NCI-H146 treated with DMSO at 0.1 percent for 48 hours (cell line): ENCODE results near the gene ERN1.

Experiments used
- DNase-seq: peaks from one replicate; lab custom pipeline; 2025; ENCODE audit not compliant: unreplicated experiment; lab: John Stamatoyannopoulos, UW

ERN1 gene

DNA sequence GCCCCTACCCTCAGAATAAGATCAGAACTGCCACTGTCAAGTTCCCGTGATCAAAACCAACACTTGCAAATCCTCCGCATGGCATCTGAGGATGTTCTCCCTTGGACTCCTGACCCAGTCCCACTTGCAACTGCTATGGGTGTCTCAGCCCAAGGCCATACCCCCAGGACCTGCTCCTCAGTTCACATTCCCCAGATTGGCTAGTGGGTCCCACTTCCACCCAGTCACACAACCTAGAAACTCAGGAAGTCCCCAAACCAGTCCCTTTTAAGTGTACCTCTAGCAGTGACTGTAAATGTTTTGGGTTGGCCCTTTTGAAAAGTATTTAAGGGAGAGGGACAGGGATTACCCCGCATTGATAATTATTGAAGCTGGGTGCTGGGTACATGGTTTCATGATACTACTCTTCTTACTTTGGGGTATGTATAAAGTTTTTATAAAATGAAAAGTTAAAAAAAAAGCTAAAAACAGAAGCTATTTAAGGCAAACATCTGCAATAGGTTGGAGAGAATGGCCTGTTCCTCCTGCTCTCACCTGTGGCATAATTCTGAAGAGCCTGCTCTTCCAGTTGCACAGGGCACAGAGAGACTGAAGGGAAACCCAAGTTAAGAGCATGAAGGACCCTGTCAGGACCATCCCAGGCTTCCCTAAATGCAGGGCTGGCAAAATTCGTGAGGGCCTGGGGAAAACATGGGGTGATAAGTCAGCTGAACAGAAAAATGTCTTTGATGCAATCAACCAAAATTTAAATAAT, 42.5 kb downstream of the ERN1 start:
- DNase-seq = no peak

GRCh38 chr17:64085650-64086005, 44.3 kb downstream of the ERN1 start:
- DNase-seq = no peak

GRCh38 chr17:64084940-64085649, 44.8 kb downstream of the ERN1 start:
- peak; percentile 7 for DNase-seq

DNA sequence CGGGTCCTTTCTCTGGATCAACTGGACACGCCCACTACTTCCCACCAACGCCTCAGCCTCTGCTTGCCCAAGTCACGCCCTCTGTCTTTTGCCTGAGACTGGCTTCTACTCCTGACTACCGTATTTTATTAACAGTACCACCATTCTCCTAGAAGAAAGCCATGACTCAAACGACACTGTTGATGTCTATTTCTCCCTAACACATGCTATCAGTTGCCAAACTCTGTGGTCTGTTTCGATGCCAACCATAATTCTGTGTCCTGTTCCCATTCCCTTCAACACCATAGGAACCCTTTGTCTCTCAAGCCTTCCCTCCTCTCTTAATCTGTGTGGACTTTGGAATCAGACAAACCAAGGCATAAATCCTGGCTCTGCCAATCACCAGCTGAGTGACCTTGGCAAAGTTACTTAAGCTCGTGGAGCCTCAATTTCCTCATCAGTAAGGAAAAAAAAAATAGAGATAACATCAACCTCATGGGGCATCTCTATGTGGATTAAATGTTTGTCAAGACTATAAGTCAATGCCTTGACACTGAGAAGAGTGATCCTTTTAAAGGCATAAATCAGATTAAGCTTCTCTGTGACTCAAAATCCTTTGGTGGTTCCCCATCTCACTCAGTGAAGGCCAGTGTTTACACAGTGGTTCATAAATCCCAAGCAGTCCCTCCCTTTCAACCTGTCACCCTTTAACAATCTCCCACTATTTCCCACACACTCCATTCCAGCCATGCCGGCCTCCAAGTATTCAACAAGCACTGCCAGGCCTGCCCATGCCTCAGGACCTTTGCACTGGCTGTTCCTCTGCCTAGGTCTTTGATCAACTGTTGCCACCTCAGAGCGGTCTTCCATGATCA, 45.6 kb downstream of the ERN1 start:
- DNase-seq = no peak

GRCh38 chr17:64083563-64084085, 46.3 kb downstream of the ERN1 start:
- no peak for DNase-seq

- DNase-seq = no peak
These were observed 46.9 kb downstream of the ERN1 start for GRCh38 chr17:64083093-64083492.

- peak; percentile 72 for DNase-seq
These were observed 47.8 kb downstream of the ERN1 start for GRCh38 chr17:64081802-64082799.

- DNase-seq = no peak
These were observed 49.7 kb downstream of the ERN1 start for GRCh38 chr17:64080174-64080618.

DNA sequence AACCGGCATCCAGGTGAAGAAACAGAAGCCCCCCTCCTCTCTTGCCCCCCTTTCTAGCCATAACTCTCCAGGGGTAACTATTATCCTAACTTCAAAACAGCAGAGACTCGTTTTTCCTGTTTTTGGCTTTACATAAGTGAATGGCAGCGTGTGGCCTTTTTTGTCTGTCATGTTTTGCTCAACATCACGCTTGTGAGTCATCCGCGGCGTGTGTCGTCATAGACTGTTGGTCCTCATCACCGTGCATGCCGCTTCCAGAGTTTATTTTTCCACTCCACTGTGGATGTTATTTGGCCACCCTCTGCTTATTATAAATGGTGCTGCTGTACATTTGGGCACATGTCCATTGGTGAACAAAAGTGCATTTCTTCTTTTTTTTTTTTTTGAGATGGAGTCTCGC, 52.6 kb downstream of the ERN1 start:
- no peak for DNase-seq

DNA sequence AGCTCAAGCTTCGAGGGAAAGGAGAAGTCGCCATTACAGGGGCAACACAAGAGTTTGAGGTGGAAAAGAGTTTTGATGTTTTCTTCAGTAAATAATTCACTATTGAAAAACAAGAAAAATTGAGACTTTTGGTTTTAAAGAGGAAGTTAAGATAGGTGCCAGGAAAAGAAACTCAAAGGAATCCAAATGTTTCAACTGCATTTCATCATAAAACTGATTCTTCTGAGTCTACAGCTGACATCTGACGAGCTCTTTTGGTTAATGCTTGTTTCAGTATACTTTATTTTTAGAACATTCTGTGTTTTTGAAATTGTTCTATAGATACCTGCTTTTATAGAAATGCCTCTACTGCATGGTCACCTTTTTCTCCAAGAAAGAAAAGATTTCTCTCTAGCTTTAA, 54.0 kb downstream of the ERN1 start:
- no peak for DNase-seq

GRCh38 chr17:64074704-64075426, 55.1 kb downstream of the ERN1 start:
- no peak for DNase-seq

GRCh38 chr17:64073771-64074703, 55.9 kb downstream of the ERN1 start:
- DNase-seq = peak; percentile 96

DNA sequence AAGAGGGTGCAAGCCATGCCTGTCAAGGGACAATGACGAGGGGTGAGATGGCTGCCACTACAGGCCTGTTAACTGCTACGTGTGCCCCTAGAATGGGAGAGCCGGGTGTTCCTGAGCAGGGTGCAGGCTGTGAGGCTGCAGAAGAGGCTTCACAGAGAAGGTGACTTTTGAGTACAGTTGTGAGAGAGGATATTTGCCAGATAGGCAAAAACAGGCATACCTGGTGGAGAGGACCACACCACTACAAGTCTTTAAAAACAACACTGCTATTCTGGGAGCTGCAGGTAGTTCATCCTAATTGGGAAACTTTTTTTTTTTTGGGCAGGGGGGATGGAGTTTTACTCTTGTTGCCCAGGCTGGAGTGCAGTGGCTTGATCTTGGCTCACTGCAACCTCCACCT, 58.8 kb downstream of the ERN1 start:
- no peak for DNase-seq

DNA sequence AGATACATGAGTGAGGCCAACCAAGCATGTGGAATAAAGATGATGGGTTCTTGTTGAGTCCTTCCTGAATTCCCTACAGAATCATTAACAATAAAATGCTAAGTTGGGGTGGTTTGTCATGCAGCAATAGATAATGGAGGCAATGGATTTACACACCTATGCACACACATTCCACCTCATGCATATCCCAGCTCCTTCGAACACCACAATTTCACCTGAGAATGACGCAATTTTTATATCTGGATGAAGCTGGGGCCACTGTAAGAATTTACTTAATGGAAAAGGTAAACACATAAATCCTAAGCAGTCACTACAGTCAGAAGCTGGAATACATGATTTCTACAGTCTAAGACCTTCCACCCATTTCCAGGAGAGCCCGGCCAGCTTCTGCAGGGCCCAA, 59.7 kb downstream of the ERN1 start:
- no peak for DNase-seq

DNA sequence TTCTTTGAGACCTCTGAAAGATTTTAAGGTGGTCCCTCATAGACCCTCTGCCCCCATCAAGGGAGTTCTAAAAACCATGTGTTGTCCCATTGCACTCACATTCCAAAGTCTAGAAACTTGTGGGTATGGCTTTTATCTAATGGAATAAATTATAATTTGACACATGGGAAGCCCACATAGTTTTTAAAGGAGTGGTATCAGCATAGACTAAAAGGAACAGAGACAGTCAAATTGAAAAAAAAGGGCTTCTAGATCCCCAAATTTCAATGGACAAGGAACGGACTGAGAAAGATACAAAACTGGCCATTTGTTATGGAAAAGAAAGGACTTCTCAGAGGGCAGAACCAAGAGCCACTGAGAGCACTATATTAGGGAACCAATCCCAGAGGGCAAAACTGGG, 60.8 kb downstream of the ERN1 start:
- DNase-seq = no peak

DNA sequence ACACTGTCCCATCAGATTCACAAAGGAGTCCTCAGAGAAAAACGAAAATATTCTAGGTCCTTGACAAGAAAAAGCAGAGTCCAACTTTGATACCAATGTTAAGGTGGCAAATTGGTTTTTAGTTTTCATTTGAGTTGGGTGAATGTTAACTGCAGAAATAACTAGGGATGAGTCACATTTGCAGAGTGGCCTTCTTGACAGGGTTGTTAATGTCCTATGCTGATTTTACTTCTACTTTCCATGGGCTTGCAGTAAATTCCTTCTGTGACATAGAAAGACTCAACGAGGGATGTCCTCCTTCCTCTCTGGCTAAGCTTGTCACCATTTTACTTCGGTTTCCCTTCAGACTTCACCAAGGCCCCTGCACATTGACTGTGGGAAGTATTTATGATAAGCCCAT, 62.3 kb downstream of the ERN1 start:
- no peak for DNase-seq

DNA sequence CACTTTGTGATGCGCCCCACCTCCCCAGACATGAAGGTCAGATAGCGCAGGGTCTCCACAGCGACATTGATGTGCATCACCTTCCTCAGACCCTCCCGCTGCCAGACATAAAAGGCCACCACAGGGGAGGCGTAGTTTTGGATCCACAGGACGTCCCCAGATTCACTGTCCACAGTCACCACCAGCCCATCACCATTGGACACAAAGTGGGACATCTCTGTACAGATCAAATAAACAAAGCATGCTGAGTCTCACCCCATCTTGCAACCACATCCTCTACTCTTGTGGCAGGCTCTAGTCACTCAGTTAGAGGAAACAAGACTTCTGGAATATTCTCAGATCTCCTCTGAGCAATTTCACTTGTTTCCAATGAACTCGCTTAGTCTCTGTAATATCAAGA, 63.2 kb downstream of the ERN1 start:
- no peak for DNase-seq

DNA sequence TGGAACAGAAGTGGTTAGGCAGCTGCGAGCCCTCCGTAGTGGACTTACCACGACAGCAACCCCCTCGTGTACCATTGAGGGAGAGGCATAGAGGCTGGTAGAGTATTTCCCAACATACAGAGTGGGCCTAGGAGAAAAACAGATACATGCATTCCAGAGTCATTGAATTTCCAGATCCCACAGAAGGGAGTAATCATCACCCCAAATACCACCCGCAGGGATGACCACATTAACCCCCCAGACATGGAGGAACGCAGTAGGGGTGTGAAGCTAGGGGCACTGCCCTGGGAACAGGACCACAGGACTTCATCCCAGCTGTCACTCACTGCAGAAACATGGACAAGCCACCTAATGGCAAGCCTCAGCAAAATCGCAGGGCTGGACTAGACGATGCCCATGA, 64.8 kb downstream of the ERN1 start:
- DNase-seq = no peak

DNA sequence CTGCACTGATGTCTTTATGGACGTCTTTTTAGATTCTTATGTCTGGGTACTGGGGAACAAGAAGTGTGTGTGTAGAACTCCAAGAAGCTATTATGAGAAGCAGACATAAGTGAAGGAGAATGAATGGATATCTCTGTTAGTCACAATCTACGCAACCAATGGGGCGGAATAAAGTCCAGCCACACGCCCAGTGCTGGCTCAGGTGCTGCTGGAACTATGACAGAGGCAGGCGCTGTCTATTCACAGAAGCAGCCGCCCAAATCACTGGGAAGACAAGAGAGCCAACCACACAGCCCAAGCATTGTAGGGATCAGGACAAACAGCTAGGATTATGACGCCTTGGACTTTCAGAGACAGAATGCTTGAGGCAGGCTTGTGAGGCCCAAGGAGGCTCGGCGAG, 65.6 kb downstream of the ERN1 start:
- no peak for DNase-seq
